IPS-NIHi11 (cell line): ENCODE data around the gene LRRFIP1.
"Not testable (repeated sequence)": the region's sequence is repeated elsewhere in the genome, so short reads cannot be mapped to it uniquely, and the experiment has no call there.

Source experiments
- DNase-seq: peaks from one replicate; pipeline ENCODE4 v3.0.0; 2012; ENCODE audit warnings: mixed read lengths, low spot score

LRRFIP1 gene, protein sequence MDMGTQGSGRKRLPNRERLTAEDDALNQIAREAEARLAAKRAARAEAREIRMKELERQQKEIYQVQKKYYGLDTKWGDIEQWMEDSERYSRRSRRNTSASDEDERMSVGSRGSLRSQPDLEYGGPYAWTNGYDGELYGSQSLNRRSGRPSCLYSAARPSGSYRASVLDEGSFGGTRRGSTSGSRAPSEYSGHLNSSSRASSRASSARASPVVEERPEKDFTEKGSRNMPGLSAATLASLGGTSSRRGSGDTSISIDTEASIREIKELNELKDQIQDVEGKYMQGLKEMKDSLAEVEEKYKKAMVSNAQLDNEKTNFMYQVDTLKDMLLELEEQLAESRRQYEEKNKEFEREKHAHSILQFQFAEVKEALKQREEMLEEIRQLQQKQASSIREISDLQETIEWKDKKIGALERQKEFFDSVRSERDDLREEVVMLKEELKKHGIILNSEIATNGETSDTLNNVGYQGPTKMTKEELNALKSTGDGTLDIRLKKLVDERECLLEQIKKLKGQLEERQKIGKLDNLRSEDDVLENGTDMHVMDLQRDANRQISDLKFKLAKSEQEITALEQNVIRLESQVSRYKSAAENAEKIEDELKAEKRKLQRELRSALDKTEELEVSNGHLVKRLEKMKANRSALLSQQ

DNA sequence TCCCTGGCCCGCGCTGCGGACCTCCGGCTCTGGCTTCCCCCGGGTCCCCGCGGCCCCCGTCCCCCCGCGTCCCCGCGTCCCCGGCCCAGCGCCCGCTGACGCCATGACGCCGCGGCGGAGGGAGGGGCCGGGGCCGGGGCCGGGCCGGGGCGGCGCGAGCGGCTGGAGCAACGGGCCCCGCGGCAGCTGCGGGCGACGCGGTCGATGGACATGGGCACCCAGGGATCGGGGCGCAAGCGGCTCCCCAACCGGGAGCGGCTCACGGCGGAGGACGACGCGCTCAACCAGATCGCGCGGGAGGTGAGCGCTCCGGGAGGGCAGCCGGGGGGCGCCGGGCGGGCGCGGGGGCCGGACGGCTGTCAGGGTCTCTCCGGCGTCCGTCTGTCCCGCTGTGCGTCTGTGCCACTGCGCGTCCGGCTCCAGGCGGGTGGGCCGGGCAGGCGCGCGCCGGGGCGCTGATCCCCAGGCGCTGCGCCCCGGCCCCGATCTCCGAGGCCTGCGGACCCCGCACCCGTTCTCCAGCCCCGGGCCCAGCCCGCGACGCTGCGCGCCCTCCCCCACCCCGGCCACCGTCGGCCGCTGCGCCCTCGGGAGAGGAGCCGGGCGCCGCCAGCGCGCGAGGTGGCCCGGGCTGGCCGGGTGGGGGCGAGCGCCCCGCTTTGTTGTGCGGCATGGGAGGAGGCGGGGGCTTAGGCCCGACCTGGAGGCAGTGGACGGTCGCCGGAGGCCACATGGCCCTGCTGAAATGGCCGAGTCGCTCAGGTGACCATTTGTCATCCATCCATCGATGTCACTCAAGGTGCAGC lies at the start of gene LRRFIP1:
Gene LRRFIP1 (plus strand): TSS at position 147 of the 806 bp plus-strand sequence. CDS start 58 bp downstream, at position 205.
- peak; percentile 89 for DNase-seq

DNA sequence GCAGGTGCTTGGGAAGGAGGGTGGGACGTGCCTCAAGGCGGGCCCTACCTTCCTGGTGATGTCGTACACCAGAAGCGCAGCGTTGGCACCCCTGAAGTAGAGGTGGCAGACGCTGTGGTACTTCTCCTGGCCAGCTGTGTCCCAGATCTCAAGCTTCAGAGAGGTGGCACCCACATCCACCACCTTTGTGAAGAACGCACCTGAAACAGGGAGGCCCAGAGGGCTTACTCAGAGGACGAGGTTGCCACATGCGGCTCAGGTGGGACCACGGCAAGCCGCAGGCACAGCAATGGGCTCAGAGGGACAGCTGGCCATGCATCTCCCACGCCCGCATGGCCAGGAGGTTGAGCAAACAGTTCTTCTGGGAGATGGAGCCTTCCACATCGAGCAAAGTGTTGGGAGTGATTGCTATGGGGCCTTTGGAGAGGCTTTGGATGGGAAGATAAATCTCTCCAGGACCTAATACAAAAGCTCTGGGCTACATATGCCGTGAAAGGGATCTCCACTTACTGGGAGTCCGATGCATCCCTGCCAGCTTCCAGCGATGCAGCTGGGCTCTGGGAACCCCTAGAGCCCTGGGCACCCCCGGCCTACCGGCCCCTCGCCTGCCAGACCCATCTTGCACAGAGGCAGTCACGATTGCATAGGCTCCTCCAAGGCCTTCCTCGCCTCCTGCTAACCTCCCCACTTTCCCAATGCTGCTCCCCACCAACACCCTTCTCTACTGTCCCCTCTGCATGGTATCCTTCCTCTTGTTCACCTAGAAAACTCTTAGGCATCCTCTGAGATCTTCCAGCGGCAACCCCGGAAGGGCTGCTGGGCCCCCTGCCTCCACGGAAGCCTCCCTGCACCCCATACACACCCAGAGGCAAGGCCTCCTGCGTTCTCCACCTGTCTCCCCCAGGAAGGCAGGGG lies 49.2 kb upstream of the LRRFIP1 start:
- no peak for DNase-seq

DNA sequence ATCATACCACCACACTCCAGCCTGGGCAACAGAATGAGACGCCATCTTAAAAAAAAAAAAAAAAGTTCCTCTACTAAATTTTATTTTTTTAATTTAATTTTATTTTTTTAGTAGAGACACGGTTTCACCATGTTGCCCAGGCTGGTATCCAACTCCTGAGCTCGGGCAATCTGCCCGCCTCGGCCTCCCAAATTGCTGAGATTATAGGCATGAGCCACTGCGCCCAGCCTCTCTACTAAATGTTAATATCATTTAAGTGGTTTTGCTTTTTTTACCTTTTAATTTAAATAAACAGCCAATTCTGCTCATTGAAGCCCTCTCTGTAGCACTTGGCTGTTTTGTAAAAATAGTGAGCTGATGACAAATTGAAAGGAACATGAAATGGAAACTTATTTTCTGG lies 46.1 kb upstream of the LRRFIP1 start:
- no peak for DNase-seq

DNA sequence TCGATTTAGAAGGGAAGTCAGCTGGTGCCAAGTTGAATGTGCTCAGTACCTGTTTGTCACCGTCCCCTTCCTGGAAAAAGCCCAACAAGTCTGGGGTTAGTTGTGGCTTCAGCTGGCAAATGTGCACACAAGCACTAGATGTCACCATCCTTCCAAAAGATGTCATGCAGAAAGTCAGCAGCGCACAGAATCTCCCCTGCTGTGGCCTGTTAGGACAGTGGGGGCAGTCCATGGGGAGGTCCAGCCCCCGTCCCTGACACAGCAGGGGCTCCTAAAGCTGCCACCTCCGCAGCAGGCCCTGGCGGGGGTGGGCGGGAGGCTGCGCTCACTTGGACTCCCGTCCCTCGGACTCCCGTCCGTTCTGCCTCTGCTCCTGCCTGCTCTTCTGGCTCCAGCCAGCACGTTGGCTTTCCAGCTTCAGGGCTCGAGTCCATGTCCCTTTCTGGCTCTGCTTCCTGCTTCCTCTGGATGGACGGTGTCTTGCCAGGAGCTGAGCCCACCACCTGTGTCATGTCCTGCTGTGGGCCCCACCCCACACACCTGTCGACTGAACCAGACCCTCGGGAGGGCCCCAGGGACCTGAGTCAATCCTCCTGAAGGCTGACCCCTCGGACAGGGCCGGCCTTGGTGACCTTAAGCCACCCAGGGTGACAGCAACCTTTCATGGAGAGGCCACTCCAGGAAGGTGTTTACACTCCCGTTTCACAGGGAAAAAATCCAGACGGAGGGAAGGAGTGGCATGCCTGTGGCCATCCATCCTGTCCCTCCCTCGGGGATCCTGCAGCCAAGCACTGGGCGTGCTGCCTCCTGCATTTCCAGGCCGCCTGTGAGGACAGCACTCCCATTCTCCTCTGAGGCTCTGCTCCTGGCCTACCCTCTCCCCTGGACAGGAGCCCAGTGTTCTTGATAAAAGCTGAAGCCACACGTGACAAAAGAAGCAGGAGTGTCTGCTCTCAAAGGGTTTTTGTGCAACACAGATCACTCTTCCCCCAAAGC lies 45.3 kb upstream of the LRRFIP1 start:
- no peak for DNase-seq

DNA sequence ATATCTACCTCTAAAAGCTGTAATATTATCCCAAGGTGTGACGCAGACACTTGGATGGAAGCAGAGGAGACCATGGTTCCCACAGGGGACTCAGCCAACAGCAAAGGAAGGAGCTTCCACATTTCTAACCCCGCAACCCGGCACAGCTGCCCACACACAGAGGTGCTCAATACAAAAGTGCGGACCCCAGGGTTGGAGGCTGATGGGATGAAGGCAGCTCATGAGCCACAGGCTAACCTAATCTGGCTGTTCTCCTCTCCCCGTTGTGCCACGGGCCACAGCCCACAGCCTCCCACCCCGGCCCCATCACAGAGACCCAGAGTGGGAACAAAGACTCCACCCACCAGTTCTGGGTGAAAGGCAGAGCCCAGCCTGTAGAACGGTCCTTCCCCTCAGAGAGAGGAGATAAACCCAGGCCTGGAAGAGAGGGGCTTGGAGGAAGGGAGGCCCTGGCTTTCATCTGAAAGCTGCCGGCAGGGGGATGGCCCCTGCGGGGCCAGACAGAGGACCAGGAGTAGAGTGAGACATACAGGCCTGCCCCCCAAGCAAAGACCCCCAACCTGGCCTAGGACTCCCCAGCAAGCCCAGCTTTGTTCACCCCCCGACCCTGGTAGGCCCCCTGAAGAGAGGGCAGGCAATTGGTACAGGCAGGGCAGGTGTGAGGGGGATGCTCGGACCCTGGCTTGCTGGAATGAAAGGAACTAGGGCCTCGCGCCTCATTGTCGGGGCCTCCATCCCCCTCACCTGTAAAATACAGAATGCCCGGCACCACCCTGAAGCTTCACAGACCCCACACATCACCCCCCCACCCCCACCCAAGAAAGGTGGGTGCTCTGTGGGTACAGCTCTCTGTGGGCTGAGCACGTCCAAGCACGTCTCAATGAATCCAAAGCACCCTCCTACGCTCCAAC lies 43.7 kb upstream of the LRRFIP1 start:
- DNase-seq: no peak

DNA sequence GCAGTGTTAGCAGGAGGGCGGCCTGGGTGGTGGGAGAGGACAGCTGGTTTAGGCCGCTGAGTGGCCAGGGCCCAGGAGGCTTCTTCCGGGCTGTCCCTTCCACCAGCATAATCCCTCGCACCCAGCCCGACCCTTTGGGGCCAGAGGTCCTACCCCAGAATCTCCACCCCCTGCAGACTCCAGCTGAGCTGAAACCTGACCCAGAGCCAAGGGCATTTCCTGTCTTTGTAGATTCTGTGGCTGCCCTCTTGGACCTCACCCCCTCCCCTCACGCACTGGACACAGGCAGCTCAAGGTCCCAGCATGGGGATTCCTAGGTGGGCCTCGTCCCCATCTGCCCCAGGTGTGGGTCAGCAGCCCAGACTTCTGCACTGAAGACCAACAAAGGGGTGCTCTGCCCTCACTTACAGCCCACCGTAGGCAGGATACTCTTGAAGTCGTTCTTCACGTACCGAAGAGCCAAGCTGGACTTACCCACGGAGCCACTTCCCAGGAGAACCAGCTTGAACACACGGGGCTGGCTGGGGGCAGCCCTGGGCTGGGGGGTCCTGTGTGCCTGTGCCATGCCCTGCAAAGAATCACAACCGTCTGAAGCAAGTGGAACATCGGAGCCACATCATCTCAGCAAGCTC lies 41.7 kb upstream of the LRRFIP1 start:
- no peak for DNase-seq

DNA sequence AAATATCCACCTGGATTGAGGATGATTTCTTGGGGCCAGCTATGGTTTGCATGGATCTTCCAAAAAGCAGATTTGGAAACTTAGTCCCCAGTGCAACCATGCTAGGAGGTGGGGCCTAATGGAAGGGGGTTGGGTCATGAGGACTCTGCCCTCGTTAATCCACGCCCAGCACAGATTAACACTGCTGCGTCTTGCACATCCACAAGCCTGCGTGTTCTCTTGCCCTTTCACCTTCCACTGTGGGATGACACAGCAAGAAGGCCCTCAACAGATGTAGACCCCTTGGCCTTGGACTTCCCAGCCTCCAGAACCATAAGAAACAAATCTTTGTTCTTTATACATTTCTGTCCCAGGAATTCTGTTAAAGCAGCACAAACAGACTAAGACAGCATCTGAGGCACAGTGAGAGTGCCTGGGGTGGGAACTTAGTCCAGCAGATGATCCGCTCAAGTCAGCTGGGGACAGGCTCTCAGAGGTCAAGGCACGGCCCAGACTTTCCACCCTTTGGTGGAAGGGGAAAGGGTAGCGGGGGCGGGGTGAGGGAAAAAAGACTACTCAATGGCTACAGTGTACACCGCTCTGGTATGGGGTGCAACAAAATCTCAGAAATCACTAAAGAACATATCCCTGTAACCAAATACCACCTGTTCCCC lies 39.2 kb upstream of the LRRFIP1 start:
- DNase-seq: no peak

DNA sequence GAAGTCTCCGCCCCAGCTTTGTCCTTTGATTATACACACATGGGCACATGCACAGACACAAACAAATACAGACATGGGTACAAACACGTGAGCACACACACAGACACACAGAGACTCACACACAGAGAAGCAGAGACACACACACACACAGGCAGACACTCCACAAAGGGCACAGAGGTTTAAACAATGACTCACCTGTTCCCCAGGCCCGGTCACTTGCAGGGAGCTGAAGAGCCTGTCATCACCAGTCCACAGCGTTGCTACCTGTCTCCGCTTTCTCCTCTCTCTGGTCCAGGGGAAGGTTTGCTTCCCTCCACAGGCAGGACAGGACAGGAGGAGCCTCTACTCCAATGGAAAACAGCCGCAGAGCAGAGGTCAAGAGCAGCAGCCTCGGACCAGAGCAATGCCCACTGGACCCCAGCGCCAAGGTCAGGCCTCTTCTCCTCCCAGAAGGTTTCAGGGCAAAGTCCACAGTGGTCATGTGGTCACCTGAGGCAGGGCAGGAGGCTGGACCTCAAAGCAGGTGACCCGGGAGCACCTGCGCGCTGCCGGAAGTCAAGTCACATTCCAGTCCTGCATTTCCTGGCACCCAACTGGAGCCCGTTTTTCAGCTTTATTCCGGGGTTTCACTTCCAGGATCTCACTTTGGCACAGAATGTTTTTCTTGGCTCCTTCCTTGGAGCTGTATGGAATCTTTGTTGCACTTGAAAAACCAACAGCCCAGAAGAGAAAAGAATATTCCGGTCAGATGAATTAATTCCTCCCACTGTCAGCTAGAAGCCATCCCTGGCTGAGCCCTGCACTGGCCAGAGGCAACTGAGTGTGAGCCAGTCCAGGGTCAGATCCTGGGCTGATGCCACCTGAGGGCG lies 36.9 kb upstream of the LRRFIP1 start, which contains the start of gene RAB17:
Gene RAB17 (minus strand): TSS at position 463 of the 869 bp plus-strand sequence. CDS start 4,580 bp downstream, outside the sequence.
- peak; percentile 71 for DNase-seq

DNA sequence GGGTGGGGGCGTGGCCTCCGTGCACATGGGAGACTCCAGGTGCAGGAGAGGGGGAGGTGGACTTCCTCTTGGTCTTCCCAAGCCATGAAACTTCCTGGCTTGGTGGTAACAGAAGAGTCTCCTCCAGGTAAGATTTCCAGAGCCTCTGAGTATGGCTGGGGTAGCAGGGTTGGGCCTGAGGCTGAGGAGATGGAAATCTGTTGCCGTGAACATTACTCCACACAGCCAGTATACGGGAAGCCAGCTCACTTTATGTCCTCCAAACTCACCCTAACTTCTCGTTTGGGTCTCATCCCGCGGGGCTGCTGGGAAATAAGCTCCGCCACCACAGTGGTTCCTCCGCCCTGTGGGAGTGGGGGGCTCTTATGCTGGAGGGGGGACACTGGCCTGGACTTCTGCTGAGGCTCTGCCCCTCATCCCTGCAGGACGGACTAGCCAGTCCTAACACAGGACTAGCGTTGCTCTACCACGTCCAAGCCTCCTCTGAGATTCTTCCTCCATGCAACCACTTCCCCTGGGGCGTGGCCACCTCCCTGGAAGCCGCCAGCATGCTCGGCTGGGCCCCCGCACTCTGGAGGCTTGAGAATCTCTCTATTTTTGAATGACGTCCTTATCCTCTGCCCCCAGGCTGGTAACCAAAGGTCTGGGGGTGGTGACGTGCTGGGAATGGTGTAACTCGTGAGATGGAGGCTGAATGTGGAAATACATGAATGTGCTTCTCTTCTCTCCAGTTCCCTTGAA lies 36.1 kb upstream of the LRRFIP1 start:
- peak; percentile 78 for DNase-seq

DNA sequence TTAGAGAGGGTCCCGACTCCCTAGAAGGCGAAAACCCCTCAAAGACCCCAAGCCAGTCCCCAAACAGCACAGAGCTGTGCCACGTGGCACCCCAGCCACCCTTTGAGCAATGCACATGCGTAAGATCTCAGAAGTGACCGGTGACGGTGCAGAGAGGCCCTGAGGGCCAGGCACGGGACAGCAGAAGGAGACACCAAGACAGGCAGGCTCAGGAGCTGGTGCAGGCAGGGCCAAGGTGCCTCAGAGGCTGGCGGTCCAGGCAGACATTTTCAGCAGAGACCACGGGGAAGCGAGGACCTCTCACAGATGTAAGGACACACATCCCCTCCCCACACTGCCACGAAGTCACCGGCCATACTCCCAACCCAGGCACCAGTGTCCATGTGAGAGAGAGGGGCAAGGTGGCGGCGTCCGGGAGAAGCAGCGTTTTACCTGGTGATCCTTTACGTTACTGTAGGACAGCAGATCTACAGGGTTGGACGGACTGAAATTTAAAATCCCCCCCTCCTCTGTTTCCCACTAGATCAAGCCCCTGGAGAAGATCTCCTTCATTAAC lies 34.9 kb upstream of the LRRFIP1 start:
- DNase-seq: no peak

DNA sequence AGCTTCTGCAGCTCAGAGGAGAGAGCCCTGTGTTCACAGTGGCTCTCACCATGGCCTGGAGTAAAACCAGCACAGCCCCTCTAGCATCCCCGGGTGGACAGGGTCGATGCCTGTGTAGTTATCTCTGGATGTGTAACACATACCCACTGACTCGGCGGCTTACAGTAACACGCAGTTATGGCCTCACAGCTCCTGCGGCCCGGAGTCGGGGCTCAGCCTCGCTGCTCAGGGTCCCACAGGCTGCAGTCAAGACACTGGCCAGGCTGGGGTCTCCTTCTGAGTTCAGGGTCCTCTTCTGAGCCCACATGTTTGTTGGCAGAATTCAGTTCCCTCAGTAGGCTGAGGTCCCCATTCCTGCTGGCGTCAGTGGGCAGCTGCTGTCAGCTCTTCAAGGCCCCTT lies 34.4 kb upstream of the LRRFIP1 start:
- DNase-seq: no peak

DNA sequence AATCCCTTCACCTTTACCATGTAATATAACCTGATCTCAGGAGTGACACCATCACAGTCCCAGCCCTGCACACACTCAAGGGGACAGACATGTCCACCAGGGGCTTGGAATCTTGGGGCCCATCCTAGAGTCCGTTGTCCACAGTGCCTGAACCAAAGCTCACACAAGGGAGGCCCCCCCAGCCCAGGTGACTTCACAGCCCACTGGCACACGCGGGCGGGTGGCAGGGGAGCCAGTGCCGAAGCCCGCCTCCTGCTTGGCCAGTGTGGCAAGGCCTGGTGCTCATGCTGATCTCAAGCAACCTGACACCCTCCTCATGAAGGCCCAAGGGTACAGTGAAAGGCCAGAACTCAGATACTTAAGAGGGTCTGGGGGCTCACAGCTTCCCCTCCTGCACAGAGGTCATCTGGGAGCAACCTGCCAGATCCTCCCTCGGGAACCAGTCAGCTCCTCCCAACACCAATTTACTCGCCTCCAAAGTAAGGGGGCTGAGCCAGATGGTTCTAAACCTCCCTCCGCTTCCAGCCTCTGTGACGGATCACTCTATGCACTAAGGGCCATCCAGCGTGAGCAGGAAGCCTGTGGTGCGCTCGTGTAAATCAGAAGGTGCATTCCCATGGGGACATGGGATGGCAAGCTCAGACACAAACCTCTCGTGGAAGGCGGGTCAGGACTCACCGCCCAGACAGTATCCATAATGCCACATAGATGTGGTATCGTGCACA lies 33.6 kb upstream of the LRRFIP1 start:
- DNase-seq: no peak

DNA sequence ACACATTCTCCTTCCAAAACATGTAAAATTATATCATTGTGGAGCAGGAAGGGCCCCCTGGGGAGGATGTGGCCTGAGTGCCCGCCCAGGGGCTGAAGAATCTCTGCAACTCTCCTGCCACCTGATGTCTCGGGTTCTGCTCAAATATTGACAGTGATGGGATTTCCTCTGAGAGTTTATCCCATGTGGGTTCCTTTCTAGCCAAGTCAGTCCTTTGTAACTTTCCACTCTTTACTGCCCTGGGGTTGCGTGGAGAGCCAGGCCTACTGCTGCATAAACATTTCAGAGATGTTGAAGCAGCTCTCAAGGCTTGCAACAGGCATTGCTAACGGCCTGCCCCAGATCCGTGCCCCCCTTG lies 32.9 kb upstream of the LRRFIP1 start:
- no peak for DNase-seq

DNA sequence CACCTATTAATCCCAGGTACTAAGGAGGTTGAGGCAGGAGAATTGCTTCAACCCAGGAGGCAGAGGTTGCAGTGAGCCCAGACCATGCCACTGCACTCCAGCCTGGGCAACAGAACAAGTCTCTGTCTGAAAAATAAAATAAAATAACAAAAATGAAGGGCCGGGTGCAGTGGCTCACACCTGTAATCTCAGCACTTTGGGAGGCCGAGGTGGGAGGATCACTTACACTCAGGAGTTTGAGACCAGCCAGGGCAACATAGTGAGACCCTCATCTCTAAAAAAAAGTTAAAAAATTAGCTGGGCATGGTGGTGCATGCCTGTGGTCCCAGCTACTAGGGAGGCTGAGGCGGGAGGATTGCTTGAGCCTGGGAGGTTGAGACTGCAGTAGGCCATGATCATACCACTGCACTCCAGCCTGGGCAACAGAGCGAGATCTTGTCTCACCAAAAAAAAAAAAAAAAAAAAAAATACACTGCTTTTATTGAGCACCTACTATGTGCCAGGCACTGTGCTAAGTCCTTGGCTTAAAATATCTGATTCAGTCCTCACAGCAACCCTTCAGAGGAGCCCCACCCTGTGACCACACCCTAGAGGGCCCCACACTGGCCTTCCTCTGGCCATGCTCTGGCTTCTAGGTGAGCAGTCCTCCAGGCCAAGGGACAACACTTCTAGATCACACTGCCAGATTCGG lies 31.4 kb upstream of the LRRFIP1 start:
- not testable (repeated sequence) for DNase-seq
